ENCODE data around the gene ZBTB1. TPM values are rescaled to one million over a fixed set of nuclear protein-coding genes. Genes with fewer than 3 reads are reported as not detected.
"Not testable (repeated sequence)": the region's sequence is repeated elsewhere in the genome, so short reads cannot be mapped to it uniquely, and the experiment has no call there.

ZBTB1 gene
- total RNA-seq, 3 donors from 2014 or later (not counting 1 experiment from before 2014, with no cell fraction given), result 146 to 166 (median 151) TPM

DNA sequence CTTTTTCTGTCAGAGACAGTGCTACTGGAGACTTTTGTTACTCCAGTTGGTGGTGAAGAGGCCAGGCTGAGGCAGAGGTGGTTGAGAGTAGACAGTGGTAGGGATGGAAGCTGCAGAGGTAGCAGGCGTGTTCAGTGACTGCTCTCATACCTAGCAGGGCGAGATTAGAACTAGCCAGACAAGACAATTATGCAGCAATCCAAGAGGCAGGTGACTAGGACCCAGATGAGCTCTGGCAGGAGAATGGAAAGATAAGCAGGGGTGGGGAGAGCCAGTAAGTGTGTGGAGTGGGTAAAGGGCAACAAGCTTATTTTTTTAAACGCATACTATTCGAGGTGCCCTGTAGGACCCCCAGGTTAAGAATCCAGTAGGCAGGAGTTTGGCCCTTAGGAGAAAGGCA, 50.0 kb downstream of the ZBTB1 start:
- Histone ChIP-seq H3K27me3 (ENCODE audit: control insufficient read depth, insufficient read depth, low read length) (no peaks in the 10 kb centered on the region), H3K36me3 (ENCODE audit: control insufficient read depth, insufficient read depth, low read length) (no peaks in the 10 kb centered on the region), H3K4me1 (ENCODE audit: control insufficient read depth, insufficient read depth, low read length) (peaks cover 8% of the 10 kb centered on the region), H3K9me3 (ENCODE audit: control insufficient read depth, insufficient read depth, low read length) (no peaks in the 10 kb centered on the region), H3K27ac (ENCODE audit: low read length) (no peak overlapping the region), H3K4me3 (ENCODE audit: low read length) (no peak overlapping the region)
- H3K4me3 Mint-ChIP-seq, result no peak overlapping the region
- no peak for ATAC-seq
- intact Hi-C loops (cut with micrococcal nuclease), result no loop called here
- H3K27ac Mint-ChIP-seq, result no peak overlapping the region
- DNase-seq, result no peak
- TF ChIP-seq, protein P1, sequence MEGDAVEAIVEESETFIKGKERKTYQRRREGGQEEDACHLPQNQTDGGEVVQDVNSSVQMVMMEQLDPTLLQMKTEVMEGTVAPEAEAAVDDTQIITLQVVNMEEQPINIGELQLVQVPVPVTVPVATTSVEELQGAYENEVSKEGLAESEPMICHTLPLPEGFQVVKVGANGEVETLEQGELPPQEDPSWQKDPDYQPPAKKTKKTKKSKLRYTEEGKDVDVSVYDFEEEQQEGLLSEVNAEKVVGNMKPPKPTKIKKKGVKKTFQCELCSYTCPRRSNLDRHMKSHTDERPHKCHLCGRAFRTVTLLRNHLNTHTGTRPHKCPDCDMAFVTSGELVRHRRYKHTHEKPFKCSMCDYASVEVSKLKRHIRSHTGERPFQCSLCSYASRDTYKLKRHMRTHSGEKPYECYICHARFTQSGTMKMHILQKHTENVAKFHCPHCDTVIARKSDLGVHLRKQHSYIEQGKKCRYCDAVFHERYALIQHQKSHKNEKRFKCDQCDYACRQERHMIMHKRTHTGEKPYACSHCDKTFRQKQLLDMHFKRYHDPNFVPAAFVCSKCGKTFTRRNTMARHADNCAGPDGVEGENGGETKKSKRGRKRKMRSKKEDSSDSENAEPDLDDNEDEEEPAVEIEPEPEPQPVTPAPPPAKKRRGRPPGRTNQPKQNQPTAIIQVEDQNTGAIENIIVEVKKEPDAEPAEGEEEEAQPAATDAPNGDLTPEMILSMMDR (IDR thresholded peaks at IDR 0.05), result no peak
- peaks cover 9% of the 10 kb centered on the region in 2 donors for H3K4me1 Mint-ChIP-seq
- 85% methylated on average over 4 of the region's 4 CpGs for WGBS (ENCODE audit: insufficient coverage)
- peaks cover 0 to 14% of the 10 kb centered on the region in 2 donors for H3K27me3 Mint-ChIP-seq (ENCODE audit: low read depth in 2 of 2)
- no peaks in the 10 kb centered on the region for H3K9me3 Mint-ChIP-seq
- no peaks in the 10 kb centered on the region for H3K36me3 Mint-ChIP-seq

DNA sequence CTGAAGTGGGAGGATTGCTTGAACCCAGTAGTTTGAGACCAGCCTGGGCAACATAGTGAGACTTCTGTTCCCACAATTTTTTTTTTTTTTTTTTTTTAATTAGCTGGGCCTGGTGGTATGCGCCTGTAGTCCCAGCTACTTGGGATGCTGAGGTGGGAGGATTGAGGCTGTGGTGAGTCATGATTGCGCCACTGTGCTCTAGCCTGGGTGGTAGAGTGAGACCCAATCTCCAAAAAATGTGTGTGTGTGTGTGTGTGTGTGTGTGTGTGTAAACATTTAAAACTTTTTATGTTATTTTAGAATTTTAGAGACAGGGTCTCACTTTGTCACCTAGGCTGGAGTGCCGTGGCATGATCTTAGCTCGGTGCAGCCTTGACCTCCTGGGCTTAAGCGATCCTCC, 52.0 kb downstream of the ZBTB1 start:
- Mint-ChIP-seq H3K4me1 (peaks cover 0 to 6% of the 10 kb centered on the region in 2 donors), H3K27me3 (ENCODE audit: low read depth in 2 of 2) (peaks cover 0 to 10% of the 10 kb centered on the region in 2 donors), H3K27ac (no peak overlapping the region), H3K36me3 (no peaks in the 10 kb centered on the region), H3K4me3 (no peak overlapping the region), H3K9me3 (no peaks in the 10 kb centered on the region)
- TF ChIP-seq, protein P1 (IDR thresholded peaks at IDR 0.05), result no peak
- Histone ChIP-seq H3K4me3 (ENCODE audit: low read length) (no peak overlapping the region), H3K4me1 (ENCODE audit: control insufficient read depth, insufficient read depth, low read length) (no peaks in the 10 kb centered on the region), H3K27me3 (ENCODE audit: control insufficient read depth, insufficient read depth, low read length) (no peaks in the 10 kb centered on the region), H3K9me3 (ENCODE audit: control insufficient read depth, insufficient read depth, low read length) (no peaks in the 10 kb centered on the region), H3K27ac (ENCODE audit: low read length) (no peak overlapping the region), H3K36me3 (ENCODE audit: control insufficient read depth, insufficient read depth, low read length) (no peaks in the 10 kb centered on the region)
- ATAC-seq, result no peak
- intact Hi-C loops (cut with micrococcal nuclease), result no loop called here
- 100% methylated on average over 5 of the region's 5 CpGs for WGBS (ENCODE audit: insufficient coverage)
- DNase-seq, result no peak

DNA sequence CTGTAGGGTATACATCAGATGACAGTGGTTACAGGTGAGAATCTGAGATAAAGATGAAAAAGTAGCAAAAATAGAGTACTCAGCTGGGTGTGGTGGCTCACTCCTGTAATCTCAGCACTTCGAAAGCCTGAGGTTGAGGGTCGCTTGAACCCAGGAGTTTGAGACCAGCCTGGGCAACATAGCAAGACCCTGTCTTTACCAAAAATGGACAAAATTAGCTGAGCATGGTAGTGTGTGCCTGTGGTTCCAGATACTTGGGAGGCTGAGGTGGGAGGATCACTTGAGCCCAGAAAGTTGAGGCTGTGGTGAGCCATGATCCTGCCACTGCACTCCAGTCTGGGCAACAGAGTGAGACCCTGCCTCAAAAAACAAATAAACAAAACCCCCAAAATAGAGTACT, 53.6 kb downstream of the ZBTB1 start:
- ATAC-seq; H3K4me3 ChIP-seq (ENCODE audit: low read length); H3K9me3 ChIP-seq (ENCODE audit: control insufficient read depth, insufficient read depth, low read length); H3K27ac ChIP-seq (ENCODE audit: low read length); H3K36me3 Mint-ChIP-seq; H3K27me3 Mint-ChIP-seq (ENCODE audit: low read depth in 2 of 2); H3K27ac Mint-ChIP-seq; intact Hi-C loops (cut with micrococcal nuclease); DNase-seq; H3K4me3 Mint-ChIP-seq; H3K4me1 ChIP-seq (ENCODE audit: control insufficient read depth, insufficient read depth, low read length); H3K36me3 ChIP-seq (ENCODE audit: control insufficient read depth, insufficient read depth, low read length); H3K4me1 Mint-ChIP-seq; H3K27me3 ChIP-seq (ENCODE audit: control insufficient read depth, insufficient read depth, low read length); H3K9me3 Mint-ChIP-seq: not testable (repeated sequence)
- WGBS (ENCODE audit: insufficient coverage), result 91% methylated on average over 2 of the region's 2 CpGs

DNA sequence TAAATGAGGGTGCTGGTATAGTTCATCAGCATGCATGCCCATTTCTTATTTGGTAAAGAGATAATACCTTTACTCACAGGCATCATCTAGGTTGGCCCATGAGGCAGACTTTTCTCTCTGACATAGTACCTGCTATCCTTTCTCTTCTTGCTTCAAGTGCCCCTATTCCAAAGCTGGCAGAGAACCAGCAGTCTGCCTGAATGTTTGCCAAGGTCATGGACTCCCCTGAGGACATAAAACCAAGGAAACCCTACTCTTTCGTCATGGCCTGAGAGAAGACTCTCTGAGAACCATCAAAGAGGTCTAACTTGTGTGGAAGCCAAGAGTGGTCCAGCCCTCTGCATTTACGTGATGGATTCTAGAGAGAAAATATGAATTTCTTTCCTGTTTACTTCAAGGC, 57.1 kb downstream of the ZBTB1 start:
- H3K4me1 Mint-ChIP-seq, result peaks cover 0 to 6% of the 10 kb centered on the region in 2 donors
- H3K4me3 Mint-ChIP-seq, result no peak overlapping the region
- intact Hi-C loops (cut with micrococcal nuclease), result no loop called here
- no peaks in the 10 kb centered on the region for H3K9me3 ChIP-seq (ENCODE audit: control insufficient read depth, insufficient read depth, low read length)
- H3K27ac Mint-ChIP-seq, result no peak overlapping the region
- ATAC-seq (no peak), DNase-seq (no peak)
- H3K4me3 ChIP-seq (ENCODE audit: low read length), result no peak overlapping the region
- H3K4me1 ChIP-seq (ENCODE audit: control insufficient read depth, insufficient read depth, low read length), result no peaks in the 10 kb centered on the region
- peaks cover 0 to 2% of the 10 kb centered on the region in 2 donors for H3K27me3 Mint-ChIP-seq (ENCODE audit: low read depth in 2 of 2)
- no peaks in the 10 kb centered on the region for H3K27me3 ChIP-seq (ENCODE audit: control insufficient read depth, insufficient read depth, low read length)
- no peaks in the 10 kb centered on the region for H3K9me3 Mint-ChIP-seq
- 92% methylated on average over 2 of the region's 2 CpGs for WGBS (ENCODE audit: insufficient coverage)
- no peak overlapping the region for H3K27ac ChIP-seq (ENCODE audit: low read length)
- TF ChIP-seq, protein P1 (IDR thresholded peaks at IDR 0.05), result no peak
- H3K36me3 Mint-ChIP-seq, result no peaks in the 10 kb centered on the region
- H3K36me3 ChIP-seq (ENCODE audit: control insufficient read depth, insufficient read depth, low read length), result no peaks in the 10 kb centered on the region
